ENCODE measurements around the gene HAUS6. TPM values are rescaled to one million over a fixed set of nuclear protein-coding genes. Genes with fewer than 3 reads are reported as not detected.
A peak's percentile ranks its signal among the peaks of the same experiment; 100 is the strongest.

HAUS6 gene
- total RNA-seq, 1 donor, result 14.5 TPM

DNA sequence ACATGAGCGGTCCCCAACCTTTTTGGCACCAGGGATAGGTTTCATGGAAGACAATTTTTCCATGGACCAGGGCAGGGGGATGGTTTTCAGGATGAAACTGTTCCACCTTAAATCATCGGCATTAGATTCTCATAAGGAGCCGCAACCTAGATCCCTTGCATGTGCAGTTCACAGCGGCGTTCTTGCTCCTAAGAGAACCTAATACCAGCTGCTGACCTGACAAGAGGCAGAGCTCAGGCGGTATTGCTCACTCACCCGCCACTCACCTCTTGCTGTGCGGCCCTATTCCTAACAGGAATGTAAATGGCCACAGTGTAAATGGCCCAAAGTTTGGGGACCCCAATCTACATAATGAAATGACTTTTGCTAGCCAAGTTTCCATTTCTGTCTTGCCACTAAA lies 27.7 kb upstream of the HAUS6 start:
- TF ChIP-seq, protein P1, sequence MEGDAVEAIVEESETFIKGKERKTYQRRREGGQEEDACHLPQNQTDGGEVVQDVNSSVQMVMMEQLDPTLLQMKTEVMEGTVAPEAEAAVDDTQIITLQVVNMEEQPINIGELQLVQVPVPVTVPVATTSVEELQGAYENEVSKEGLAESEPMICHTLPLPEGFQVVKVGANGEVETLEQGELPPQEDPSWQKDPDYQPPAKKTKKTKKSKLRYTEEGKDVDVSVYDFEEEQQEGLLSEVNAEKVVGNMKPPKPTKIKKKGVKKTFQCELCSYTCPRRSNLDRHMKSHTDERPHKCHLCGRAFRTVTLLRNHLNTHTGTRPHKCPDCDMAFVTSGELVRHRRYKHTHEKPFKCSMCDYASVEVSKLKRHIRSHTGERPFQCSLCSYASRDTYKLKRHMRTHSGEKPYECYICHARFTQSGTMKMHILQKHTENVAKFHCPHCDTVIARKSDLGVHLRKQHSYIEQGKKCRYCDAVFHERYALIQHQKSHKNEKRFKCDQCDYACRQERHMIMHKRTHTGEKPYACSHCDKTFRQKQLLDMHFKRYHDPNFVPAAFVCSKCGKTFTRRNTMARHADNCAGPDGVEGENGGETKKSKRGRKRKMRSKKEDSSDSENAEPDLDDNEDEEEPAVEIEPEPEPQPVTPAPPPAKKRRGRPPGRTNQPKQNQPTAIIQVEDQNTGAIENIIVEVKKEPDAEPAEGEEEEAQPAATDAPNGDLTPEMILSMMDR (IDR thresholded peaks at IDR 0.05; ENCODE audit: extremely low read depth, low read depth, low read length), result no peak
- Histone ChIP-seq H3K36me3 (ENCODE audit: insufficient read depth, low read length) (peaks cover 8% of the 10 kb centered on the region), H3K79me2 (ENCODE audit: insufficient read depth, low read length) (peaks cover 30% of the 10 kb centered on the region), H3K27me3 (ENCODE audit: insufficient read depth, low read length) (no peaks in the 10 kb centered on the region), H3K4me2 (ENCODE audit: insufficient read depth, low read length) (peak overlapping the region; percentile 77), H3K9me3 (ENCODE audit: low read depth, low read length) (no peaks in the 10 kb centered on the region), H3K4me1 (ENCODE audit: insufficient read depth, low read length) (peaks cover 33% of the 10 kb centered on the region), H3K27ac (ENCODE audit: low read depth, low read length) (peak overlapping the region; percentile 82), H3K4me3 (ENCODE audit: insufficient read depth, low read length) (no peak overlapping the region), H2AFZ (ENCODE audit: low read length) (peak overlapping the region; percentile 68), H4K20me1 (ENCODE audit: insufficient read depth, low read length) (peaks cover 4% of the 10 kb centered on the region)
- DNase-seq (ENCODE audit: insufficient read length, low spot score, missing footprints), result no peak

DNA sequence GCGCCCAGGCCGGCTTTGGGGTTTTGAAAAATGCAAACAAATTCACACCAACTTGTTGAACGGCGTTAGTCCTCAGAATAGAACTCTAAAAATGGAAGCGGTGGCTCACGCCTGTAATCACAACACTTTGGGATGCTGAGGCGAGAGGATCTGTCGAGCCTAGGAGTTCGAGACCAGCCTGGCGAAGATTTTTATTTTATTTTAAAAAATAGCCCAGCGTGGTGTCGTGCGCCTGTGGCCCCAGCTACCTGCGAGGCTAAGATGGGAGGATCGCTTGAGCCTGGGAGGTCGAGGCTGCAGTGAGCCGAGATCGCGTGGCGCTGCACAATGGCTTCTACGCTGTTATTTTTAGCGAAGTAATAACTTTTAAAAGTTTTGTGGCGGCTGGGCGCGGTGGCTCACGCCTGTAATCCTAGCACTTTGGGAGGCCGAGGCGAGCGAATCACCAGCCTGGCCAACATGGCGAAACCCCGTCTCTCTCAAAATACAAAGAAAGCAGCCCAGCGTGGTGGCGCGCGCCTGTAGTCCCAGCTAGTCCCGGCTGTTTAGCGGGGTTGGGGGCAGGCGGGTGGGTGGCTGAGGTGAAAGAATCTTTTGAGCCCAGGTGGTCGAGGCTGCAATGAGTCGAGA lies 25.3 kb upstream of the HAUS6 start:
- Histone ChIP-seq H3K4me3 (ENCODE audit: insufficient read depth, low read length) (peak overlapping the region; percentile 96), H3K4me1 (ENCODE audit: insufficient read depth, low read length) (peaks cover 43% of the 10 kb centered on the region), H3K9me3 (ENCODE audit: low read depth, low read length) (no peaks in the 10 kb centered on the region), H3K36me3 (ENCODE audit: insufficient read depth, low read length) (peaks cover 30% of the 10 kb centered on the region), H3K27ac (ENCODE audit: low read depth, low read length) (peak overlapping the region; percentile 82), H2AFZ (ENCODE audit: low read length) (peak overlapping the region; percentile 88), H3K4me2 (ENCODE audit: insufficient read depth, low read length) (peak overlapping the region; percentile 87), H3K27me3 (ENCODE audit: insufficient read depth, low read length) (no peaks in the 10 kb centered on the region), H3K79me2 (ENCODE audit: insufficient read depth, low read length) (peaks cover 52% of the 10 kb centered on the region), H4K20me1 (ENCODE audit: insufficient read depth, low read length) (peaks cover 9% of the 10 kb centered on the region)
- TF ChIP-seq, protein P1 (IDR thresholded peaks at IDR 0.05; ENCODE audit: extremely low read depth, low read depth, low read length), result no peak
- DNase-seq (ENCODE audit: insufficient read length, low spot score, missing footprints), result peak; percentile 58

DNA sequence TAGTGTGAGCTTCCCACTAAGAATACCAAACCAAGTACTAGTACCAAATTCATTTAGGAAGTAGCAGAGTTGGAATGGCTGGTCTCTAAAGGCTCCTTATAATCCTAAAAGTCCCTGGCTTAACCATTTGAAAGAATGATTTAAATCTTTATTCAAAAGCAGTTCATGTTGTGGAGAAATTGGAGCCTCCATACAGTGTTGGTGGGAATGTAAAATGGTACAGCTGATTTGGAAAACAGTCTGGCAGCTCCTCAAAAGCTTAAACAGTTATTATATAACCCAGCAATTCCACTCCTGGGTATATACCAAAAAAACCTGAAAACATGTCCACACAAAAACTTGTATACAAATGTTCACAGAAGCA lies 21.7 kb upstream of the HAUS6 start:
- no peaks in the 10 kb centered on the region for H3K27me3 ChIP-seq (ENCODE audit: insufficient read depth, low read length)
- H3K4me2 ChIP-seq (ENCODE audit: insufficient read depth, low read length), result peak overlapping the region; percentile 87
- peaks cover 9% of the 10 kb centered on the region for H4K20me1 ChIP-seq (ENCODE audit: insufficient read depth, low read length)
- H3K36me3 ChIP-seq (ENCODE audit: insufficient read depth, low read length), result peaks cover 65% of the 10 kb centered on the region
- H3K79me2 ChIP-seq (ENCODE audit: insufficient read depth, low read length), result peaks cover 65% of the 10 kb centered on the region
- peak overlapping the region; percentile 20 for H3K27ac ChIP-seq (ENCODE audit: low read depth, low read length)
- TF ChIP-seq, protein P1 (IDR thresholded peaks at IDR 0.05; ENCODE audit: extremely low read depth, low read depth, low read length), result no peak
- no peaks in the 10 kb centered on the region for H3K9me3 ChIP-seq (ENCODE audit: low read depth, low read length)
- peak overlapping the region; percentile 13 for H3K4me3 ChIP-seq (ENCODE audit: insufficient read depth, low read length)
- no peak for DNase-seq (ENCODE audit: insufficient read length, low spot score, missing footprints)
- H2AFZ ChIP-seq (ENCODE audit: low read length), result no peak overlapping the region
- H3K4me1 ChIP-seq (ENCODE audit: insufficient read depth, low read length), result peaks cover 37% of the 10 kb centered on the region

DNA sequence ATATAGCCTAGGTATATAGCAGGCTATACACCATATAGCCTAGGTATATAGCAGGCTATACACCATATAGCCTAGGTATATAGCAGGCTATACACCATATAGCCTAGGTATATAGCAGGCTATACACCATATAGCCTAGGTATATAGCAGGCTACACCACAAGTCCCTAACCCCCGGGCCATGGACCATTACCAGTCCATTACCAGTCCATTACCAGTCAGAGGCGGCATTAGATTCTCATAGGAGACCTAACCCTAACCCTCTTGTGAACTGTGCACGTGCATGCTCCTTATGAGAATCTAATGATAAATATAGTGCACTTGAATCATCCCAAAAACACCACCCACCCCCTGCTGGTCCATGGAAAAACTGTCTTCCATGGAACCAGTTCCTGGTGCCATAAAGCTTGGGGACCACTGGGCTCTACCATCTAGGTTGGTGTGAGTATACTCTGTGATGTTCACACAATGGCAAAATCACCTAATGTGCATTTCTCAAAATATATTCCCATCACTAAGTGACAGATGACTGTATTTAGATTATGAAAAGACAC lies 19.9 kb upstream of the HAUS6 start:
- TF ChIP-seq, protein P1 (IDR thresholded peaks at IDR 0.05; ENCODE audit: extremely low read depth, low read depth, low read length), result peak; percentile 24
- Histone ChIP-seq H3K79me2 (ENCODE audit: insufficient read depth, low read length) (peaks cover 59% of the 10 kb centered on the region), H3K27me3 (ENCODE audit: insufficient read depth, low read length) (no peaks in the 10 kb centered on the region), H2AFZ (ENCODE audit: low read length) (no peak overlapping the region), H3K4me3 (ENCODE audit: insufficient read depth, low read length) (no peak overlapping the region), H4K20me1 (ENCODE audit: insufficient read depth, low read length) (peaks cover 9% of the 10 kb centered on the region), H3K4me2 (ENCODE audit: insufficient read depth, low read length) (no peak overlapping the region), H3K27ac (ENCODE audit: low read depth, low read length) (no peak overlapping the region), H3K4me1 (ENCODE audit: insufficient read depth, low read length) (peaks cover 42% of the 10 kb centered on the region), H3K36me3 (ENCODE audit: insufficient read depth, low read length) (peaks cover 83% of the 10 kb centered on the region), H3K9me3 (ENCODE audit: low read depth, low read length) (no peaks in the 10 kb centered on the region)
- DNase-seq (ENCODE audit: insufficient read length, low spot score, missing footprints), result no peak
